GM21619 (cell line): ENCODE data around the gene KRT86.
"Not testable (repeated sequence)": the region's sequence is repeated elsewhere in the genome, so short reads cannot be mapped to it uniquely, and the experiment has no call there.

Experiments used
- ATAC-seq: cut with Tn5 transposase; IDR thresholded peaks from one replicate; pipeline ENCODE4 v1.9.1; 2021; ENCODE audit not compliant: unreplicated experiment

KRT86 gene

DNA sequence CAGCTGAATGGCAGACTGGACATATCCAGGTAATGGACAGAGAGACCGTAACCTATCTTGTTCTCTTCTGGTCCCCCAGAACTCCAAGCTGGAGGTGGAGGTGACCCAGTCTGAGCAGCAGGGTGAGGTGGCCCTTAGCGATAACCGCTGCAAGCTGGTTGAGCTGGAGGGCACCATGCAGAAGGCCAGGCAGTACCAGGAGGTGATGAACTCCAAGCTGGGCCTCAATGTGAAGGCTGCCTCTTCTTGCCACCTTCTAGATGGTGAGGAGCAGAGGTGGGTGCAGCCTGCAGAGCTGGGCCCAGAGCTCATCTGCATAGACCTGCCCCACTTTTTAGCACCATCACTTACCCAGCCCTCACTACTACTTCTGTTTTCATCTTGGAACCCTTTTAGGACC lies 7.2 kb upstream of the KRT86 start:
- ATAC-seq = no peak

GRCh38 chr12:52267699-52268098 lies 6.7 kb upstream of the KRT86 start:
- ATAC-seq = no peak

GRCh38 chr12:52268212-52268611 lies 6.2 kb upstream of the KRT86 start:
- no peak for ATAC-seq

GRCh38 chr12:52270541-52271070 lies 3.8 kb upstream of the KRT86 start:
- no peak for ATAC-seq

DNA sequence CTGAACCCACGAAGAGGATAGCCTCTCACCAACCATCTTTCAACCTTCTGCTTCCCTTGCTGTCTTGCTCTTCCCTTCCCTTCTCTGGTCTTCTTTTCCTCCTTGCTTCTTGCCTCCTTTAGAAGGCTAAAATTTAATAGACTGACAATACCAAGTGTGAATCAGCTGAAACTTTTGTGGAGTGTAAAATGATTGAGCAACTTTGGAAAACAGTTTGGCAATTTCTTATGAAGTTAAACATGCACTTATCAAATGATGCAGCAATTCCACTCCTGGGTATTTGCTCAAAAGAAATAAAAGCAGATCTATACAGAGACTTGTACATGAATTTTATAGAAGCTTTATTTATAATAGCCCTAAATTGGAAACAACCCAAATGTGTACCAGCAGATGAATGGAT lies 3.3 kb upstream of the KRT86 start:
- ATAC-seq = no peak

GRCh38 chr12:52275686-52276085 lies 1.2 kb downstream of the KRT86 start:
- ATAC-seq = no peak

DNA sequence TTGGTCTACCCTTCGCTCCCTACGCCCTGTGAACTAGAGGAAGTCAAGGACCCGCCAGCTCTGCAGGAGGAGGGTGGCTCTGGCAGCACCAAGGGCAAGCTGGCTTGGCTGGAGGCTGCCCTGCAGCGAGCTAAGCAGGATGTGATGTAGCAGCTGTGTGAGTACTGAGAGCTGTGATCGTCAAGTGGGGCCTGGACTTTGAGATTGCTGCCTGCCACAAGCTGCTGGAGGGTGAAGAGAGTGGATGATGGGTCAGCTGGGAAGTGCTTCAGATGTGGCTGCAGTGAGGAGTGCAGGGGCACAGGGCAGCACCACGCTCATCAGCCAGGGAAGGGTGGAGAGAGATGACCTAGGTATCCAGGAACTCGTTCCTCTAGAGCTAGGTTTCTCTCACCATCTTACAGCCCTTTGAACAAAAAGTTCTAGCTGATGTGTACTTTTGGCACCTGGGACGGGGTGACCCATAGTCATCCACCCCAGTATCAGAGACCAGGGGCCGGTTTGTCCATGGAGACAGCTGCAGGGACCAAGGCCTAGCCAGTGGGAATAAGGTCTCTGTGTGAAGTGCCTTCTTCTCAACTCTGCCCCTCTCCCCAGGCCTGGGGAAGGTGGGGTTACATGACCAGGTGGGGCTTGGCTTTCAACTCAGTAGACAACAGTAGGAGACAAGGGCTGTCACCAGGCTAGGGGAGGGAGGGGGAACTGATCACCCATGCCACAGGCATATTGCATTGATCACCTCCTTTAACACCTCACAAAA lies 3.2 kb downstream of the KRT86 start:
- no peak for ATAC-seq

DNA sequence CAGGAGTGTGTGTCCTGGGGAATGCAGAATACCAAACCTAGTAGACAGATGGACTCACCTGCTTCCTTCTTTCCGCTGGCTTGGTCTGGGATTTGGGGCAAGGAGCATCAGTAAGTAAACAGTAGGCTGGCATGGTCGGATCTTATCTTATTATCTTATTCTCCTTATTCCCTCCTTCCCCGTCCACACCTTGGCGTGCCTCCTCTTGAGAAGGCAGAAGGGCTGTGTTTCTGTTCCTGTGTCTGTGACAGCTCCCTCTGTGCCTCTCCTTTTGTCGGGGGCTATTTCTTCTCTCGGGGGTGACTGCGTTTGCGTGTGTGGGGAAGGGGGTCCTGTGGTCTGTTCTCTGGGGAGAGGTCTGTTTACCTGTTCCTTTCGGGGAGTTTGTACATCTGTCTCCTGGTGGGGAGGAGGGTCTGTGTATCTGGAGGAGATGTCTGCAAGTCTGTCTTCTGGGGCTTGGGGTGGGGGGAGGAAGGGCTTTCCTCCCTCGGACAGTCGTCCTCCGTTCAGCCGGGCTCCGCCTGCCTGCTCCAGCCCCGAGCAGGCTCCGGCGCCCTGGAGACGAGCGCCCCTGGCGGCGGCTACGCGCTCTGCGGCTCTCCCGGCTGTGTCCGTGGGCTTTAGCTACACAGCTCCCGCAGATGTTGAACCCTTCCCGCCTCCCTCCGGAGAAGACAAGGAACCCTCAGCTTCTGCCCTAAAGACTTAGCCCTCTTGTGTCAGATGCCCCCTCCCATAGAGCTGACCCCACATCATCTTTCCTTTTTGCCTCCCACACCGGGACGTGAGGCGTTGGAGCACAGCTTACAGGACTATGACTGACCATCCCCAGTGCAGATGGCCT lies 4.4 kb downstream of the KRT86 start:
- no peak for ATAC-seq

DNA sequence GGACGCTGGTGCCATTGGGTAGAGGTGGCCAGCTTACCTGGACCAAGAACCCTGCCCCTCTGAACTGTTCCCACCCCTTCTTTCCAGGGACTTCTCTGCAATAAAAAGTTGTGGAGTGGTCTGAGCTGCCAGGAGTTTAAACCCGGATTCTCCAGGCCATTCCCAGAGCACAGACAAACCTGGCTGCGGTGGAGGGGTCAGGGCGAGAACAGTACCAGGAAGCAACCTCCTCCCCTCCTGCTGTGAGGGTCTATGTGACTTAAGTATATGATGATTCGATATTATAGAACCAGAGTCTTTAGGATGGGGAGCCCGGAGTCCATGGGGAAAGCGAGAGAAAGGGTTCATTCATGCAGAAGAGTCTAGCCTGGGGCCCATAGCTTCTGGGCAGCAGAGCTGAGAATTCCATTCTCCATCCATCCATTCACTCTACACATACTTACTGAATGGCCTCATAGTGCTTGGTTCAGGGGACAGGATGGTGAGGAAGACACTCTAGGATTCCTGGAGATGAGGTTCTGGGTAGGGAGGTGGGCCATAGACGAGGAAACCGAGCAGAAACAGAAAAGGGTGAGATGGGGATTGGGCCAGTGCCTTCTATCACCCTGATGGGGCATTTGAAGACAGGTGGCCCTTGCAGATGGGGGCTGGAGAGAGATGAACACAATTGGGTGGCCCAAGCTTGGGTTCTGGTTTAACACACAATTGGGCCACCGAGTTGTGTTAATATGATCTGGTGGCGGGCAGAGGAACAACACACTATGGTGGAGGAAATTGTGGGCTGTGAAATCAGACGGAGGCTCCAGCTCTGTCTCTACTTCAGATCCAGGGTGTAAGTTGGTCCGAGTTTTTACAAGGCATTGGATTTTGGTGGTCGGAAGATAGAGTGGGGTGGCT lies 5.2 kb downstream of the KRT86 start:
- ATAC-seq = no peak

DNA sequence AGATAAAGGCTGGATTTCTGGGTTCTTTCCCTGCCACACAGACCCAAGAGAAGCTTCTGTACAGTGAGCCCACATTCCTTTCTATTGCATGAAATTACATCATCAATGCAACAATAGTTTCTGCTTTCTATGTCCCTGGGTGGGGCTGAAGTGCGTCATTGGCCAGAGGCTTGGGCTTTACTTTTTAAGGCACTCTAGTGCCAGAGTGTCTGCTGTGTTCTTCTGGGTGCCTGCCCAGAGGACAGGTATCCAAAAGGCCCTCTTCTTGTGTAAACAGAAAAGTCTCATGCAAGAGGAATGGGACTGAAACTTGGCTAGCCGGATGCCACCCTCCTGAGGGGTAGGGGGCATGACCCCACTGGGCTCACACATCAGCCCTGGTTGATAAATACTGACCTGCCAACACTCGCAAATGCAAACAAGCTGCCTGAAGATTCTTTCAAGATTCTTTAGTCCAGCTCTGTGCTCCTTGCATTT lies 5.9 kb downstream of the KRT86 start:
- ATAC-seq = no peak

GRCh38 chr12:52280796-52281560 lies 6.5 kb downstream of the KRT86 start:
- ATAC-seq = no peak

DNA sequence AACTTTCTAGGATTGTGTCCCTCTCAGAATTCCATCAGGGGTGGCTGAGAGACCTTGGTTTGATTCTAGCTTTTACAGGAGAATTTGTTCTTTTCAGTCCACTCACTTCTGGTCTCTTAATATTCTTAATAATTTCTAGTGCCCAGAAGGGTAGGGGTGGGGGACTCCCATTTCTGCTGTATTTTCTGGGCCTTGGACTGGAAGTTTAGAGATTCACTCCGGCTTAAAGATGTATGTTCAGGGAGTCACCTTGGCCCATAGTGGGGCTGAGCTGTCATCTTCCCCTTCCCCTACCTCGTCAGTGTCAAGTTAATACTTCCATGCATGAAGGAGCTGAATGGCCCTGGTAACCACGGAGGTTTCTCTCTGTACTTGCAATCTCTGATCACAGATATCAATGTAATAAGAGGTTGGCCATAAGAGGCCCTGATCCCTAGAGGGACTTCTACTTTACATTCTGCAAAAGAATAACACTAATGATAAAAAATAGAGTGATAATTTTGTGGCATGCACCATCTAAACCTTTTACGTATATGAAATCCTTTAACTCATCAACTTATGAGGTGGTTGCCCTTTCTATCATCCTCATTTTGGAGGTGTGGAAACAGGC lies 10.2 kb downstream of the KRT86 start:
- no peak for ATAC-seq

GRCh38 chr12:52285172-52285745 lies 10.8 kb downstream of the KRT86 start:
- ATAC-seq = no peak

GRCh38 chr12:52285851-52286530 lies 11.5 kb downstream of the KRT86 start:
- no peak for ATAC-seq

DNA sequence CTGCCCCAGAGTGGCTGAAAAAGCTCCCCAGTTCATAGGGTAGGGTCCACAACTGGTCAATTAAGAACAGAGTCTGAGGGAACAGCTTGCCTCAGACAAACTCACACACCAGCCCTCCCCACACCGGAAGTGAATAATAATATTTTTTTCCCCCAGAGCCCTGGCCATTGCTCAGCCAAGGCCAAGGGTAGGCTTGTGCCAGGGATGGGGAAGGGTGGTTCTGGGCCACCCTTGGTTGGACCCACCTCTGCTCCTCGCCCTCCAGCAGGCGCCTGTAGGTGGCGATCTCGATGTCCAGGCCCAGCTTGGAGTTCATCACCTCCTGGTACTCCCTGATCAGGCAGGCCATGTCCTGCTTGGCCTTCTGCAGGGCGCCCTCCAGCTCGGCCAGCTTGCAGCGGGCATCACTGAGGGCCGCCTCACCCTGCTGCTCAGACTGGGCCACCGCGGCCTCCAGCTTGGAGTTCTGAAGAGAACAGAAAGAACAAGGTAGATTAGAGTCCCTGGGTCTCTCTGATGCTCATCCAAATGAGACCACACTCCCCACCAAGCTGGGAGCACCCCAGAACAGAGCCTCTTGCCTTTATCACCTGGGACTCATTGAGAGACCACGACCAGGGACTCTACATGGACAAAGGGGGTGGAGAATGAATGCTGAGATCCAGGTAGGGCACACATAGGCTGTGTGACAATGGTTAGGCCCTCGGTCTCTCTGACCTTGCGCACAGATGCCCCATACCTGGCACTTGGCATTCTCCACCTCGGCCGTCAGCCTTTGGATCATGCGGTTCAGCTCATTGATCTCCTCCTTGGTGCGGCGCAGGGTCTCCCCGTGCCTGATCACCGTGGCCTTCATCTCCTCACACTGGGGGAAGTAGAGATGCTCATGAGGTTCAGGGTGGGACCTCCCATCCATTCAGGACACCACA lies 12.7 kb downstream of the KRT86 start:
- not testable (repeated sequence) for ATAC-seq

DNA sequence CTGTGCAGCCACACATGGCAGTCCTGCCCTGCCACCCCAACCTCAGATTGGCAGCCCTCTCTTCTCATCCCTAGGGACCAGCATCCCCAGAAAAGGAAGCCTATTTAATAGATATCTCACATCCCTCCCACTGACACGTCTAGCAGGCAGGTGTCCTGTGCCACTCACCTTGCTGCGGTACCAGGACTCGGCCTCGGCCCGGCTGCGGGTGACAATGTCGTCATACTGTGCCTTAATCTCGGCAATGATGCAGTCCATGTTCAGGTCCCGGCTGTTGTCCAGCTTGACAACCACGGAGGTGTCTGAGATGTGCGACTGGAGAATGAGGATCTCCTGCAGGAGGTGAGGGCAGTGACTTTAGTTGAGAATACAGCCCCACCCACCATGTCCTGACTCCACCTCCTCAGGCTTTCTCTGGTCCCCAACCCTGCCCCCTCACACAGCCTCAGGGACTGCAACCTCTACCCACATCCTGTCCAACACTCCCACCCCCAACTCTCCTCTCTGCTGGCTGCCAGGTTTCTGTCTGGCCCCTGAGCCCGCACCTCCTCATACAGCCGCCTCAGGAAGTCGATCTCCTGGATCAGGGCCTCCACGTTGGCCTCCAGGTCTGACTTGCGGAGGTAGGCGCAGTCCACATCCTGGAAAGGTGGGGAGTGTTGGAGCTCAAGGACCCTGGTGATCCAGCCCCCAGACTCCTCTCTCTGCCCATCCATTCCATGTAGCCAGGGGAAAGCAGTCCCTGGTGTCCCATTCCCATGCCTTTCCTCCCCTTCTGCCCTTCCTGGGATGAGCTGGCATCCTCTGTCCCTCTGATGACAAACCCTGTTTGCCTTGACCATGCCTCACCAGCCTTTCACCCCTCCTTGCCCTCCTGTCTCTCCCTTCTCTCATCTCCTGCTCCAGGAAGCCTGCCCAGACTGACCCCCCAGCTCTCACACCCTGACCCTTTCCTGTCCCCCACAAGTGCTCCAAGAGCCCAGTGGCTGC lies 13.7 kb downstream of the KRT86 start:
- ATAC-seq = peak; percentile 74
